IPS-20b (cell line): ENCODE results near the gene ANKDD1B.

Source experiments
- H3K27ac ChIP-seq: one replicate; pipeline ENCODE4 v1.5.1; 2013; ENCODE audit warnings: low read length
- H3K27me3 ChIP-seq: 2 replicates; pipeline ENCODE4 v1.6.1; 2013; ENCODE audit warnings: mild to moderate bottlenecking, low read length, inconsistent platforms; ENCODE audit not compliant: insufficient read depth
- H3K36me3 ChIP-seq: 2 replicates; pipeline ENCODE4 v1.6.1; 2013; ENCODE audit warnings: low read depth, mild to moderate bottlenecking, inconsistent platforms, low read length, moderate library complexity; ENCODE audit not compliant: insufficient read depth
- H3K4me1 ChIP-seq: 2 replicates; pipeline ENCODE4 v1.6.1; 2013; ENCODE audit warnings: mild to moderate bottlenecking, control low read depth, inconsistent platforms, low read length, moderate library complexity; ENCODE audit not compliant: insufficient read depth
- H3K4me3 ChIP-seq: 2 replicates; pipeline ENCODE4 v1.5.1; 2013; ENCODE audit warnings: mild to moderate bottlenecking, low read length, inconsistent platforms
- H3K9ac ChIP-seq: 2 replicates; pipeline ENCODE4 v1.6.1; 2013; ENCODE audit warnings: low read depth, mild to moderate bottlenecking, inconsistent platforms, low read length, moderate library complexity
- H3K9me3 ChIP-seq: 2 replicates; pipeline ENCODE4 v1.6.1; 2013; ENCODE audit warnings: mild to moderate bottlenecking, low read depth, low read length, inconsistent platforms; ENCODE audit not compliant: insufficient read depth

ANKDD1B gene

DNA sequence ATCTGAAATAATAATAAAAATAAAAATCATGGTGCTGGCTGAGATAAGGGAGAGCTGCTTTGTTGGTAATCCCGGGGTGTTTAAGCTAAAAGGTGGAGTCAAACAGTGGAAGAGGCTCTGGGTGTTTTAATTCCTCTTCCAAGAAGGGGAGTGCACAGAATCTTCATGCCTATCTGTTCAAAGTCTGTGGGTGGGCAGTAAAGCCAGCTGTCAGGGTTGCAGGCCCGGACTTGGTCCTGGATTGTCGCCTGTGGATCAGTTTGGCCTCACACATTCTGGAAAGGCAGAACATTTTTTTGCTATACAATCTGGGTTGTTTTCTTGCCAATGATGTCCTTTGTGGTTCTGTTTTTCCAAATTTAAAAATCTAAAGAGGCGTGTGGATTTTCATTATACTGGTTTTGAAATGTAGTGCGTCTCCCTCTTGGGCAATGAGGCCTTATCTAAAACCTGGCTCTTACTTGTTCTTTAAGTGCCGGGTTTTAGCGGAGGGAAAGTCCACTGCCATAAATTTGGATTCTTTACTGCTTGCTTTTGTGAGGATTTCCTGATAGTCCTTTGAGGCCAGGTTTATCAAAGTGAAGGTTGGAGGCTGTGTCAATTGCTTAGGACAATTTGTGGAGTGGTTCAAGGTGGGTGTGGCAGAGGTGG, 5.8 kb downstream of the ANKDD1B start:
- H3K4me3 ChIP-seq, result no peak overlapping the region
- H3K27ac ChIP-seq, result no peak overlapping the region
- no peak overlapping the region for H3K9ac ChIP-seq
- H3K36me3 ChIP-seq, result no peaks in the 10 kb centered on the region
- peaks cover 7% of the 10 kb centered on the region for H3K4me1 ChIP-seq
- no peaks in the 10 kb centered on the region; the same call in 1 of the 2 replicates for H3K9me3 ChIP-seq
- H3K27me3 ChIP-seq, result peaks cover 16% of the 10 kb centered on the region; the same call in 1 of the 2 replicates

DNA sequence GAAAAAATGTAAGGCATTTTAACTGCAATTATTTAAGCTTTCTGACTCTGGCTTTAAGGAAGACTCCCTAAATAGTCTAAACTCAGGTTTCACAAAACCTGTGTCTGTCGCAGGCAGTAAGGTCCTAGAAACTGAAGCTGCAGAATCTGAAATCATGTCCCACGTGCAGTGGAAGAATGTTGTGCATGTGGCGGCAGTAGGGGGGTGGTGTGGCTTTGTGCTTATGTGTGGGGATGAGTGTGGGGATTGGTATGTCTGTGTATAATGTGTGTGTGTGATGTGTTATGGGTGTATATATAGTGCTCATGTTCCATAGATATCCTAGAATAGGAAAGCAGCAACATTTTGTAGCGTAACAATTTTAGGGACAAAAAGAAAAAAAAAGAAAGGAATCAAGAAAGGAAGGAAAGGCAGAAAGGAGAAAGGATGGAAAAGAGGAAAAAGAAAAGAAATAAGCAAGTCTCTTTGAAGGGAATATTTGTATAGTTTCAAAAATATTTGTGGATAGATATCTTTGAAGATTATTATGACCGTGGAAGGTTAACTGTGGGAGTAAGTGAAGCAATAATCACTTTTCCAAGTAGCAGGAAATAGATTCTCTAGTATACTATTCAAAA, 6.6 kb downstream of the ANKDD1B start:
- Histone ChIP-seq H3K9me3 (no peaks in the 10 kb centered on the region; the same call in 1 of the 2 replicates), H3K27me3 (peaks cover 11% of the 10 kb centered on the region; the same call in 1 of the 2 replicates), H3K27ac (no peak overlapping the region), H3K9ac (no peak overlapping the region), H3K4me1 (peaks cover 7% of the 10 kb centered on the region), H3K36me3 (no peaks in the 10 kb centered on the region), H3K4me3 (no peak overlapping the region)

DNA sequence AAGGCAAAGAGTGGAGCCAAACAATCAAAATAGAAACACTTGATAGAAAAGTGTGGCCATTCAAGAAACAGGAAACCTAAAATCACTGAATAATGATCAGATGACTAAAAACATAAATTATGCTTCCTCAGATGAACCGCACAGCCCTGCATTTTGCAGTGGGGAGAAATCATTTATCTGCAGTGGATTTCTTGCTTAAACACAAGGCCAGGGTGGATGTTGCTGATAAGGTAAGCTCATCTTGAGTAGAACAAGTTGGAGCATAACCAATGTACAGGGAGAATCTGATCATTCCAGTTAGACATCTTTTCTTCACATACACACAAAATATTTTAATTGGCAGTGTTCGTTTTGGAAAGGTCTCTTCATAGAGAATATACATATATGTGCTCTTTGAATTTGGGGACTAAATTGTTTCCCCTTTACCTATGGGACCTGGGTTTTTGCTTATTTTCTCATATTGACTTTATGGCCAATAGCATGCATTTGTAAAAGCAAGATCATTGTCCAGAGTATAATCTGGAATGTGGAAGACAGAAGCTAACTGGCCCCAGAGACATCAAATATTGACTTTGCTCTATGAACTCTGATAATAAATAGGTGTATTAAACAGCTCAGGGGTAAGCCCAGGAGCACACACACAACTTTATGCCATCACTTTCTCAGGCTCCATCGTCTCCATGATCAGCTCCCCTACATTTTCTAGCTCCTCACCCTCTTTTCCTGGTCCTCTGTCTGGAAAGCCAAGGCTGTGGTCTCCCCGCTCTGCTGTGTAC, 9.1 kb downstream of the ANKDD1B start:
- Histone ChIP-seq H3K27ac (no peak overlapping the region), H3K4me1 (peaks cover 7% of the 10 kb centered on the region), H3K27me3 (no peaks in the 10 kb centered on the region), H3K36me3 (no peaks in the 10 kb centered on the region), H3K9ac (no peak overlapping the region), H3K4me3 (no peak overlapping the region), H3K9me3 (no peaks in the 10 kb centered on the region)

DNA sequence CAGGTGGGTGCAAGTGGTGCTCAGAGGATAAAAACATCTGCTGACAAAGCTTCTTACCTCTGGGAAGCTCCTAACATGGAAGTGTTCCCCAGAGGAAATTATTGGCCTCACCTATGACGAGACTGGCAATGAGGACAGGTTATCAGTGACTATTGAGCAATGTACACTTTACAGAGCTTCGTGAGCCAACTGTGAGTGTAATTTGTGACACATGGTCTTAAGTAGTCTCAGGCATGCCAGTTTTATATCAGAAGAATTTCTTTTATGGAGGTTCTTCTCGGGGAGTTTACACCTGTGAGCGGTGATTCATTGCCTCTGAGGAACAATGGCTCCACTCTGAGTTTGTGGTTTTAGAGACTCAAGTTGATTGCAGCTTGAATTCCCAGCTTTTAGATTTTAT, 11.3 kb downstream of the ANKDD1B start:
- Histone ChIP-seq H3K9ac (no peak overlapping the region), H3K36me3 (no peaks in the 10 kb centered on the region), H3K27ac (no peak overlapping the region), H3K27me3 (no peaks in the 10 kb centered on the region), H3K4me3 (no peak overlapping the region), H3K4me1 (no peaks in the 10 kb centered on the region), H3K9me3 (no peaks in the 10 kb centered on the region)

GRCh38 chr5:75623846-75624245, 12.6 kb downstream of the ANKDD1B start:
- H3K9ac ChIP-seq, result no peak overlapping the region
- no peak overlapping the region for H3K4me3 ChIP-seq
- no peaks in the 10 kb centered on the region for H3K36me3 ChIP-seq
- no peaks in the 10 kb centered on the region for H3K4me1 ChIP-seq
- no peaks in the 10 kb centered on the region for H3K27me3 ChIP-seq
- no peaks in the 10 kb centered on the region for H3K9me3 ChIP-seq
- H3K27ac ChIP-seq, result no peak overlapping the region

GRCh38 chr5:75626959-75627358, 15.7 kb downstream of the ANKDD1B start:
- Histone ChIP-seq H3K9ac (no peak overlapping the region), H3K9me3 (no peaks in the 10 kb centered on the region), H3K4me3 (no peak overlapping the region), H3K36me3 (no peaks in the 10 kb centered on the region), H3K4me1 (no peaks in the 10 kb centered on the region), H3K27ac (no peak overlapping the region), H3K27me3 (no peaks in the 10 kb centered on the region)

- Histone ChIP-seq H3K9ac (no peak overlapping the region), H3K4me3 (no peak overlapping the region), H3K36me3 (no peaks in the 10 kb centered on the region), H3K27me3 (no peaks in the 10 kb centered on the region), H3K27ac (no peak overlapping the region), H3K4me1 (no peaks in the 10 kb centered on the region), H3K9me3 (no peaks in the 10 kb centered on the region)
Observed at GRCh38 chr5:75627801-75628200, 16.5 kb downstream of the ANKDD1B start.

DNA sequence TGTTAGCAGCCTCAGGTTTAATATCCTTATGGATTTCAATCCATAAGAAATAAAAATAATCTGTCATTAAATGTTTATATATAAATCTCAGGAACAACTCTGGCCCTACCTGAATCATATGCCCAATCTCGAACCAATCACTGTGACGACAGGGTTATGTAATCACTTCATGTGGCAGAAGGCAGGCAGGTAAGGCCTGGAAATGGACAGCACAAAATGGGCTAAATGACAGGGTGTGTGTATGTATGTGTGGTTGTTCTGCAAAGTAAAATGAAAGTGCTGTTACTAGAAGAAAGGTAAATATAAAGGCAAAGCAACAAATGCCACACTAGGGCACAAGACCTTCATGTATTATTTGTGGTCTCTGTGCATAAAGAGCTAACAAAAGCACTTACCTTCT, 19.6 kb downstream of the ANKDD1B start:
- H3K4me1 ChIP-seq, result no peaks in the 10 kb centered on the region
- H3K4me3 ChIP-seq, result no peak overlapping the region
- no peaks in the 10 kb centered on the region for H3K9me3 ChIP-seq
- no peak overlapping the region for H3K27ac ChIP-seq
- no peak overlapping the region for H3K9ac ChIP-seq
- no peaks in the 10 kb centered on the region for H3K27me3 ChIP-seq
- H3K36me3 ChIP-seq, result no peaks in the 10 kb centered on the region

DNA sequence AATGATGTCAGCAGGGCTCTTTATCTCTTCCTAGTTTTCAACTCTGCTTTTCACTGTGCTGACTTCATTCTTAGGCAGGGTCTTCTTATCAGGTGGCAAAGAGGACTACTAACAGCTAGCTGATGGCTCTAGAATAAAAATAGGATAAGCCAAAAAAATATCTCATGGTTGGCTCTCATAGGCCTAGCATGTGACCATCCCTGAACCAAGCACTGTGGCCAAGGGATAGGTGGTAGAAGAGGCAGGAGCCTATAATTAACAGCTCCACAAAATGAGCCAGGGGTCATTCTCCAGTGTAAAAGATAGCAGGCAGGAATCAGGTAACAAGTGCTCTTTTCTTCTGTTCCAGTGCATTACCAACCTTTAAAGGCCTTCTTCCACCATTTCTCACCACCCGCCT, 21.1 kb downstream of the ANKDD1B start:
- Histone ChIP-seq H3K27ac (no peak overlapping the region), H3K4me3 (no peak overlapping the region), H3K9ac (no peak overlapping the region), H3K36me3 (no peaks in the 10 kb centered on the region), H3K27me3 (no peaks in the 10 kb centered on the region), H3K9me3 (no peaks in the 10 kb centered on the region), H3K4me1 (no peaks in the 10 kb centered on the region)

DNA sequence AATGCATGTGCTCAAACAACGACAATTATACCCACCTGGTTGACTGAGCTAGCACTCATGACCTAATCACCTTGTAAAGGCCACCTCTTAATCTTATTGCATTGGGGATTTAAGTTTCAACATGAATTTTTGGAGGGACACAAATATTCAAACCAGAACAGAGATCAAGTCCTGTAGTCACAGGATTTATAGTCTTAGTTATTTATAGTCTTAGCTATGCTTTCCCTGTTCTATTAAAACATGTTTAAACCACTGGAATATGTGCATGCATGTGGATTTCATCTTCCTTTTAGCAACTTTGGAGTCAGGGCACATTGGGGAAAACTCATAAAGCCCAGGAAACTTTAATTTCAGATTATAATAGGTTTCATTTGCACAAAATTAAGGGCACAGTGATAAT, 26.7 kb downstream of the ANKDD1B start:
- no peaks in the 10 kb centered on the region for H3K36me3 ChIP-seq
- H3K4me3 ChIP-seq, result no peak overlapping the region
- H3K9ac ChIP-seq, result no peak overlapping the region
- no peaks in the 10 kb centered on the region for H3K27me3 ChIP-seq
- no peaks in the 10 kb centered on the region for H3K4me1 ChIP-seq
- no peaks in the 10 kb centered on the region for H3K9me3 ChIP-seq
- H3K27ac ChIP-seq, result no peak overlapping the region

DNA sequence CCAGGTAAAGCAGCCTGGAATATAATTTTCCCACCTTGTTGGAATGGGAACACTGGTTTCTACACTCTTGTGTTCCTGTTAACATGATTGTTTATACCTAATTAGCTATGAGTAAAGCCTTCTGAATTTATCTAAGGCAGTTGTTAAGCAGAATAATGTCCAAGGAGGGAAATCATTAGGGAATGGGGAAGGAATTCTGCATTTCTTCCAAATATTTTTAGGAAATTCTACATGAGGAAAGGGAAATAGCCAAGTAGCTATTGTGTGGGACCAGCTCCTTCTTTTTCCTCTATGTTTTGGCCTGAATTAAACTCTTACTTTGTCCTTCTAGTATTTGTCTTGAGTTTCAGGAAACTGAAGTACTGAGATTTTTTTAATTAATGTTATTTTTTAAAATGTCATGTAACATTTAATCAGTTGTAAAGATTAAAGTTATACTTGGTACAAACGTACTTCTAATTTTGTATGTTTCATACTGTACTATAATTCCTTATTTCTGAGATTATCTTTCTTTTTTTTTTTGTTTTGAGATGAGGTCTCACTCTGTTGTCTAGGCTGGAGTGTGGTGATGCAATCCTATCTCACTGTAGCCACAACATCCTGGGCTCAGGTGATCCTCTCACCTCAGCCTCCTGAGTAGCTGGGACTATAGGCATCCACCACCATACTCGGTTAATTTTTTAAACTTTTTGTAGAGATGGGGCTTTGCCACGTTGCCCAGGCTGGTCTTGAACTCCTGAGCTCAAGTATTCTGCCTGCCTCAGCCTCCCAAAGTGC, 28.5 kb downstream of the ANKDD1B start:
- no peaks in the 10 kb centered on the region for H3K27me3 ChIP-seq
- no peak overlapping the region for H3K27ac ChIP-seq
- H3K9me3 ChIP-seq, result no peaks in the 10 kb centered on the region

More for the DNA sequence above, 28.5 kb downstream of the ANKDD1B start:
- Histone ChIP-seq H3K36me3 (no peaks in the 10 kb centered on the region), H3K4me3 (no peak overlapping the region), H3K9ac (no peak overlapping the region), H3K4me1 (no peaks in the 10 kb centered on the region)
